H1 (cell line): Measurements from ENCODE around the gene BNC2. TPM values are rescaled to one million over a fixed set of nuclear protein-coding genes. Genes with fewer than 3 reads are reported as not detected.

Source experiments
- CTCF ChIA-PET: fragments of 300-600 bp; sonication (Branson Sonifier 250); formaldehyde crosslinking; loops from one replicate; lab custom pipeline; 2021; ENCODE audit not compliant: partially characterized antibody; lab: Charles Lee
- POLR2A ChIA-PET: fragments of 300-600 bp; sonication (Branson Sonifier 250); formaldehyde crosslinking; loops from one replicate; lab custom pipeline; 2021; ENCODE audit warnings: inconsistent platforms; ENCODE audit not compliant: partially characterized antibody; lab: Charles Lee
- DNase-seq, 2 experiments: peaks; one replicate each; pipeline versions ENCODE4 v3.0.0 to v3.0.0-alpha.2; 2010 to 2022; ENCODE audit warnings: low spot score in 2 of 2, low read depth in 1 of 2, mixed read lengths in 1 of 2
- FAIRE-seq: peaks from 2 replicates; lab custom pipeline; 2011; peaks lifted over from hg19 to GRCh38; lab: Jason Lieb, UNC
- H2AFZ ChIP-seq: 2 replicates; pipeline ENCODE4 v1.8.1; 2012; ENCODE audit warnings: low read length, inconsistent platforms
- H2AK5ac ChIP-seq: 2 replicates; pipeline ENCODE4 v1.6.1; 2013; ENCODE audit warnings: low read depth, low read length
- H2BK120ac ChIP-seq: replicated peaks from 2 replicates; pipeline ENCODE3; 2013; ENCODE audit warnings: low read depth, low read length, inconsistent platforms
- H2BK12ac ChIP-seq: 2 replicates; pipeline ENCODE4 v1.6.1; 2013; ENCODE audit warnings: low read depth, low read length
- H2BK15ac ChIP-seq: 2 replicates; pipeline ENCODE4 v1.6.1; 2013; ENCODE audit warnings: low read length
- H2BK20ac ChIP-seq: 2 replicates; pipeline ENCODE4 v1.6.1; 2013; ENCODE audit warnings: low read length
- H2BK5ac ChIP-seq: 2 replicates; pipeline ENCODE4 v1.6.1; 2013; ENCODE audit warnings: low read depth, low read length
- H3K14ac ChIP-seq: 2 replicates; pipeline ENCODE4 v1.6.1; 2013; ENCODE audit warnings: inconsistent platforms; ENCODE audit not compliant: insufficient read length
- H3K18ac ChIP-seq: 2 replicates; pipeline ENCODE4 v1.6.1; 2013; ENCODE audit warnings: low read length; ENCODE audit errors: extremely low read depth
- H3K23ac ChIP-seq: 2 replicates; pipeline ENCODE4 v1.6.1; 2013; ENCODE audit warnings: inconsistent platforms; ENCODE audit not compliant: insufficient read length
- H3K23me2 ChIP-seq: 2 replicates; pipeline ENCODE4 v1.6.1; 2013; ENCODE audit warnings: low read depth, low read length
- H3K27ac ChIP-seq: 2 replicates; pipeline ENCODE4 v1.6.1; 2011; ENCODE audit warnings: low read depth, low read length, inconsistent platforms
- H3K27me3 ChIP-seq, 4 experiments: replicated peaks in 1 of 4; 1 replicate in 1 of 4; 2 replicates in 3 of 4; pipeline versions ENCODE4 v1.6.1 to v1.8.1; 2011 to 2013; ENCODE audit warnings: low read length in 3 of 4, mild to moderate bottlenecking in 3 of 4, inconsistent platforms in 2 of 4, mixed read lengths in 2 of 4, moderate library complexity in 1 of 4; ENCODE audit not compliant: control insufficient read depth in 3 of 4, insufficient read depth in 3 of 4; ENCODE audit errors: extremely low read depth in 1 of 4
- H3K36me3 ChIP-seq, 4 experiments: 2 replicates each; pipeline versions ENCODE4 v1.6.1 to v1.8.1; 2011 to 2013; ENCODE audit warnings: mild to moderate bottlenecking in 4 of 4, low read length in 3 of 4, moderate library complexity in 2 of 4, control low read depth in 1 of 4, inconsistent platforms in 1 of 4; ENCODE audit not compliant: insufficient read depth in 4 of 4, control insufficient read depth in 2 of 4
- H3K4ac ChIP-seq: replicated peaks from 2 replicates; pipeline ENCODE3; 2013; ENCODE audit warnings: low read length, low read depth, mixed read lengths, inconsistent platforms; ENCODE audit not compliant: insufficient read length
- H3K4me1 ChIP-seq, 4 experiments: replicated peaks in 1 of 4; 1 replicate in 1 of 4; 2 replicates in 3 of 4; pipeline versions ENCODE4 v1.6.1 to v1.8.1; 2011 to 2013; ENCODE audit warnings: low read length in 3 of 4, inconsistent platforms in 2 of 4, mixed read lengths in 1 of 4; ENCODE audit not compliant: insufficient read depth in 4 of 4, control insufficient read depth in 3 of 4
- H3K4me2 ChIP-seq, 2 experiments: 2 replicates each; pipeline versions ENCODE4 v1.6.1 to v1.8.1; 2011 to 2013; ENCODE audit warnings: low read depth in 2 of 2, low read length in 2 of 2, control low read depth in 1 of 2, inconsistent platforms in 1 of 2, mild to moderate bottlenecking in 1 of 2; ENCODE audit not compliant: insufficient read depth in 1 of 2
- H3K4me3 ChIP-seq, 4 experiments: fragments of 200-600, 300-600 bp in 1 of 4; sonication (generic), shearing (Covaris generic), sonication (Bioruptor Twin) in 1 of 4; 2 replicates each; pipeline versions ENCODE4 v1.5.1 to v1.8.1; 2011 to 2016; ENCODE audit warnings: low read length in 4 of 4, low read depth in 3 of 4, control low read depth in 2 of 4, inconsistent platforms in 2 of 4, mild to moderate bottlenecking in 2 of 4, mixed read lengths in 1 of 4, moderate library complexity in 1 of 4; ENCODE audit not compliant: insufficient read depth in 2 of 4; ENCODE audit errors: extremely low read depth in 1 of 4
- H3K56ac ChIP-seq: replicated peaks from 2 replicates; pipeline ENCODE3; 2013; ENCODE audit warnings: low read depth, mild to moderate bottlenecking, mixed read lengths, low read length, inconsistent platforms; ENCODE audit not compliant: insufficient read length
- H3K79me1 ChIP-seq: 2 replicates; pipeline ENCODE4 v1.6.1; 2013; ENCODE audit warnings: low read depth, low read length, control low read depth
- H3K79me2 ChIP-seq, 2 experiments: 2 replicates each; pipeline versions ENCODE4 v1.6.1 to v1.8.1; 2012 to 2013; ENCODE audit warnings: low read length in 2 of 2, mild to moderate bottlenecking in 2 of 2, inconsistent platforms in 1 of 2; ENCODE audit not compliant: insufficient read depth in 2 of 2, control insufficient read depth in 1 of 2
- H3K9ac ChIP-seq, 4 experiments: replicated peaks in 1 of 4; 1 replicate in 1 of 4; 2 replicates in 3 of 4; pipeline versions ENCODE4 v1.6.1 to v1.8.1; 2011 to 2013; ENCODE audit warnings: low read depth in 3 of 4, low read length in 3 of 4, control low read depth in 2 of 4, mild to moderate bottlenecking in 2 of 4, moderate library complexity in 2 of 4, inconsistent platforms in 1 of 4; ENCODE audit errors: extremely low read depth in 1 of 4
- H3K9me3 ChIP-seq, 2 experiments: 2 replicates each; pipeline versions ENCODE4 v1.6.1 to v1.8.1; 2012 to 2013; ENCODE audit warnings: mild to moderate bottlenecking in 2 of 2, moderate library complexity in 2 of 2, control low read depth in 1 of 2, inconsistent platforms in 1 of 2, low read depth in 1 of 2, low read length in 1 of 2, mixed read lengths in 1 of 2; ENCODE audit not compliant: insufficient read depth in 2 of 2
- H4K20me1 ChIP-seq, 2 experiments: replicated peaks in 1 of 2; 2 replicates each; pipeline versions ENCODE3 to v1.8.1; 2011 to 2013; ENCODE audit warnings: inconsistent platforms in 2 of 2, low read length in 2 of 2, mild to moderate bottlenecking in 1 of 2; ENCODE audit not compliant: insufficient read depth in 2 of 2, control insufficient read depth in 1 of 2
- H4K5ac ChIP-seq: 2 replicates; pipeline ENCODE4 v1.6.1; 2013; ENCODE audit warnings: low read length, low read depth, mixed read lengths, inconsistent platforms; ENCODE audit not compliant: insufficient read length
- H4K8ac ChIP-seq: 2 replicates; pipeline ENCODE4 v1.8.0; 2013; ENCODE audit warnings: mild to moderate bottlenecking, moderate library complexity, low read length, inconsistent platforms; ENCODE audit not compliant: insufficient read depth; ENCODE audit errors: extremely low read depth
- H4K91ac ChIP-seq: replicated peaks from 2 replicates; pipeline ENCODE3; 2013; ENCODE audit warnings: low read length, mixed read lengths, inconsistent platforms; ENCODE audit not compliant: insufficient read length
- BACH1 ChIP-seq: IDR thresholded peaks from 2 replicates; pipeline ENCODE4 v1.6.1; 2012; ENCODE audit warnings: low read length, improper control_type of control experiment
- NANOG ChIP-seq: IDR thresholded peaks from 2 replicates; pipeline ENCODE4 v1.6.1; 2011; ENCODE audit warnings: low read length, low read depth, mild to moderate bottlenecking, inconsistent platforms; ENCODE audit not compliant: insufficient read depth, poor library complexity, severe bottlenecking
- NRF1 ChIP-seq: IDR thresholded peaks from 2 replicates; pipeline ENCODE4 v1.6.1; 2011; ENCODE audit warnings: mild to moderate bottlenecking, low read depth, low read length, improper control_type of control experiment
- POLR2AphosphoS5 ChIP-seq: IDR thresholded peaks from 2 replicates; pipeline ENCODE4 v1.6.1; 2011; ENCODE audit warnings: low read depth, low read length
- RAD21 ChIP-seq, 2 experiments: IDR thresholded peaks in 1 of 2; conservative IDR thresholded peaks in 1 of 2; 2 replicates each; pipeline ENCODE4 v1.6.1; 2011; ENCODE audit warnings: low read depth in 2 of 2, low read length in 2 of 2, improper control_type of control experiment in 1 of 2, inconsistent platforms in 1 of 2, mild to moderate bottlenecking in 1 of 2, moderate library complexity in 1 of 2
- SIN3A ChIP-seq, 2 experiments: IDR thresholded peaks in 1 of 2; conservative IDR thresholded peaks in 1 of 2; 2 replicates each; pipeline ENCODE4 v1.6.1; 2011 to 2012; ENCODE audit warnings: low read length in 2 of 2, improper control_type of control experiment in 1 of 2, low read depth in 1 of 2, mild to moderate bottlenecking in 1 of 2
- SIRT6 ChIP-seq: IDR thresholded peaks from one replicate; pipeline ENCODE4 v1.7.1; 2012; ENCODE audit warnings: low read length, inconsistent platforms
- SP4 ChIP-seq: IDR thresholded peaks from 2 replicates; pipeline ENCODE4 v1.6.1; 2012; ENCODE audit warnings: low read length, inconsistent platforms
- WGBS, 2 experiments: shearing (Covaris generic) in 1 of 2; methylation state at CpG; one replicate each; pipeline versions ENCODE4 v1.1.6 to v1.1.7; 2013 to 2015; ENCODE audit warnings: low lambda C conversion rate in 2 of 2, mixed read lengths in 2 of 2, inconsistent platforms in 1 of 2, low coverage in 1 of 2, missing lambda C conversion rate in 1 of 2; ENCODE audit not compliant: insufficient replicate concordance in 2 of 2, insufficient coverage in 1 of 2, insufficient read length in 1 of 2; ENCODE audit errors: extremely low coverage in 1 of 2, missing lambda C conversion rate in 1 of 2; 5-methylcytosine and 5-hydroxymethylcytosine counted together
- polyA plus RNA-seq, 7 experiments: library from polyadenylated mRNA; depleted of rRNA in 3 of 7; stranded (reverse) in 5 of 7; unstranded in 2 of 7; fragments of >200 nt in 5 of 7; fragments of 200-250 nt in 2 of 7; gene quantifications; 1 replicate in 5 of 7; 2 replicates in 1 of 7; 4 replicates in 1 of 7; pipeline versions ENCODE4 v1.2.1 to v1.2.3, GENCODE V29; 2011 to 2013; ENCODE audit warnings: missing spikeins in 2 of 7, mixed read lengths in 2 of 7
- total RNA-seq: library from RNA; stranded (reverse); fragmentation: NEBNext Ultra II Directional; extraction: Animal tissue kit (Norgen Biotek cat#: 25700); gene quantifications from 2 replicates; pipeline ENCODE4 v1.2.1, GENCODE V29; 2021
- TF ChIP-seq, protein P1 (sequence below), 3 experiments: IDR thresholded peaks; 1 replicate in 2 of 3; 2 replicates in 1 of 3; pipeline versions ENCODE4 v1.5.1 to v1.6.1; 2011; ENCODE audit warnings: low read length in 3 of 3, mild to moderate bottlenecking in 3 of 3, inconsistent platforms in 2 of 3, low read depth in 1 of 3, moderate library complexity in 1 of 3; ENCODE audit not compliant: insufficient read depth in 1 of 3; ENCODE audit errors: control extremely low read depth in 1 of 3

Gene BNC2
- total and polyA plus RNA-seq, 2 of the 8 experiments (the other 6 are each of a cell fraction or from before 2014, with no cell fraction given) = 16.0 to 26.8 TPM

DNA sequence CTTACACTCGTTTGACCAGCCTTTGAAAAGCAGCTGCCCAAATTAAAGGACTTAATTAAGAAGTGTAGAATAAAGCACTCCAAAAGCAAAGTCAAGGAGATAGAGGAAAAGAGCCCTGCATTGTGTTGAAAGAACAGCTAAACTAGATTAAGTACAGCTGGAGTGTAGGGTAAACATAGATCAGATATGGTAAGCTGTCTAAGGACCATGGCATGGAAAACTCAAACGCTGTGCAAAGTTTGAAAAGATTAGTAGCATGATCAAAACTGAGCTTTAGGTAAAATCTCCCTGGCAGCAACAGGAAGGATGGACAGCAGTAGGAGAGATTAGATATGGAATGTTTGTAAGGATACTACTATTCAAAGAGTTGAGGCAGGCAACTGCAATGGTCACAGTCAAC, 55.4 kb downstream of the BNC2 start:
- Histone ChIP-seq H3K14ac (no peak overlapping the region), H2AK5ac (0 out of 2 replicates have a peak overlapping the region, but pooled peaks have one; percentile 39), H3K23ac (no peak overlapping the region), H2BK5ac (no peak overlapping the region), H3K9ac (no peak overlapping the region), H3K4me3 (no peak overlapping the region), H2AFZ (no peak overlapping the region), H4K20me1 (no peaks in the 10 kb centered on the region), H4K5ac (no peak overlapping the region), H3K27ac (no peak overlapping the region), H3K23me2 (peaks cover 2% of the 10 kb centered on the region; the same call in 1 of the 2 replicates)
- ChIA-PET CTCF (no interaction called here), POLR2A (interaction anchor here (1.0 to 1.3 kb wide), 3 partner anchors 9 to 46 kb away, joined by 3 to 4 read pairs (median 3); no protein-coding TSS in a partner anchor)
- DNase-seq = no peak
- 91% methylated on average over 2 of the region's 2 CpGs; no CpG with 5 or more reads in 1 of the 2 experiments for WGBS, 2 experiments
- no peak for FAIRE-seq
- TF ChIP-seq BACH1 (no peak), NRF1 (no peak), SIN3A (conservative IDR thresholded peaks at IDR 0.05 in 1 of 2, IDR thresholded peaks at IDR 0.05 in 1 of 2; ENCODE audit: low read depth in 1 of 2, low read length in 2 of 2) (no peak), RAD21 (IDR thresholded peaks at IDR 0.05 in 1 of 2, conservative IDR thresholded peaks at IDR 0.05 in 1 of 2; ENCODE audit: low read depth in 2 of 2, low read length in 2 of 2) (no peak), SP4 (no peak), SIRT6 (no peak), NANOG (no peak), POLR2AphosphoS5 (no peak)
- TF ChIP-seq, protein P1, sequence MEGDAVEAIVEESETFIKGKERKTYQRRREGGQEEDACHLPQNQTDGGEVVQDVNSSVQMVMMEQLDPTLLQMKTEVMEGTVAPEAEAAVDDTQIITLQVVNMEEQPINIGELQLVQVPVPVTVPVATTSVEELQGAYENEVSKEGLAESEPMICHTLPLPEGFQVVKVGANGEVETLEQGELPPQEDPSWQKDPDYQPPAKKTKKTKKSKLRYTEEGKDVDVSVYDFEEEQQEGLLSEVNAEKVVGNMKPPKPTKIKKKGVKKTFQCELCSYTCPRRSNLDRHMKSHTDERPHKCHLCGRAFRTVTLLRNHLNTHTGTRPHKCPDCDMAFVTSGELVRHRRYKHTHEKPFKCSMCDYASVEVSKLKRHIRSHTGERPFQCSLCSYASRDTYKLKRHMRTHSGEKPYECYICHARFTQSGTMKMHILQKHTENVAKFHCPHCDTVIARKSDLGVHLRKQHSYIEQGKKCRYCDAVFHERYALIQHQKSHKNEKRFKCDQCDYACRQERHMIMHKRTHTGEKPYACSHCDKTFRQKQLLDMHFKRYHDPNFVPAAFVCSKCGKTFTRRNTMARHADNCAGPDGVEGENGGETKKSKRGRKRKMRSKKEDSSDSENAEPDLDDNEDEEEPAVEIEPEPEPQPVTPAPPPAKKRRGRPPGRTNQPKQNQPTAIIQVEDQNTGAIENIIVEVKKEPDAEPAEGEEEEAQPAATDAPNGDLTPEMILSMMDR (IDR thresholded peaks at IDR 0.05; ENCODE audit: control extremely low read depth in 1 of 3, insufficient read depth in 1 of 3, low read depth in 1 of 3, low read length in 3 of 3) = no peak
- TF ChIP-seq, all 59 proteins: peak for 0
- no peak overlapping the region for H2BK120ac ChIP-seq
- no peaks in the 10 kb centered on the region for H3K36me3 ChIP-seq
- no peak overlapping the region for H2BK12ac ChIP-seq
- no peak overlapping the region for H3K4ac ChIP-seq
- H4K8ac ChIP-seq = no peak overlapping the region
- H2BK20ac ChIP-seq = no peak overlapping the region
- no peaks in the 10 kb centered on the region for H3K9me3 ChIP-seq
- H3K27me3 ChIP-seq = no peaks in the 10 kb centered on the region; a peak in 1 of 7 replicates
- H3K4me2 ChIP-seq = no peak overlapping the region
- peaks cover 0 to 40% of the 10 kb centered on the region in 2 experiments; a peak in 2 of 4 replicates for H3K79me2 ChIP-seq
- no peak overlapping the region for H2BK15ac ChIP-seq
- H3K18ac ChIP-seq = peak overlapping the region; percentile 76; the same call in 1 of the 2 replicates
- H3K56ac ChIP-seq = no peak overlapping the region
- H3K79me1 ChIP-seq = no peaks in the 10 kb centered on the region; the same call in 1 of the 2 replicates
- peaks cover 8 to 23% (median 19%) of the 10 kb centered on the region in 4 experiments; a peak in 6 of 7 replicates for H3K4me1 ChIP-seq
- no peak overlapping the region for H4K91ac ChIP-seq
